Activated naive CD8-positive, alpha-beta T cell treated with anti-CD3 and anti-CD28 coated beads, Interleukin-2, amount 50 U/mL, for 24 hours (primary cell): ENCODE data around the gene ZCCHC14.

Experiments used
- ATAC-seq: fragments of 150-1000 bp; cut with Tn5 transposase; one replicate; pipeline ENCODE4 v1.10.0; 2021
- DNase-seq: peaks from one replicate; pipeline ENCODE4 v3.0.0; 2021
- H3K27ac Mint-ChIP-seq: one replicate; pipeline ENCODE4 v1.8.0; 2021; ENCODE audit warnings: mild to moderate bottlenecking, mixed read lengths
- H3K27me3 Mint-ChIP-seq: one replicate; pipeline ENCODE4 v1.8.0; 2021; ENCODE audit warnings: mixed read lengths
- H3K36me3 Mint-ChIP-seq: one replicate; pipeline ENCODE4 v1.8.0; 2021; ENCODE audit warnings: low read depth, mixed read lengths
- H3K4me1 Mint-ChIP-seq: one replicate; pipeline ENCODE4 v1.8.0; 2021; ENCODE audit warnings: mixed read lengths
- H3K4me3 Mint-ChIP-seq: one replicate; pipeline ENCODE4 v1.8.0; 2021; ENCODE audit warnings: mild to moderate bottlenecking, moderate library complexity, mixed read lengths
- H3K9me3 Mint-ChIP-seq: one replicate; pipeline ENCODE4 v1.8.0; 2021; ENCODE audit warnings: mixed read lengths

Gene ZCCHC14

GRCh38 chr16:87492721-87493607, at the start of gene ZCCHC14:
ZCCHC14 (minus strand) TSS chr16:87493024; CDS start chr16:87492238, 786 bp downstream.
- peaks cover 3% of the 10 kb centered on the region for H3K36me3 Mint-ChIP-seq
- H3K4me1 Mint-ChIP-seq: peaks cover 50% of the 10 kb centered on the region
- ATAC-seq (peak; percentile 89), DNase-seq (peak; percentile 99)
- peak within 1 kb of the TSS; percentile 69 for H3K27ac Mint-ChIP-seq
- peaks cover 11% of the 10 kb centered on the region for H3K27me3 Mint-ChIP-seq
- peak within 1 kb of the TSS; percentile 81 for H3K4me3 Mint-ChIP-seq
- no peaks in the 10 kb centered on the region for H3K9me3 Mint-ChIP-seq

GRCh38 chr16:87541872-87542234, 49.0 kb upstream of the ZCCHC14 start:
- DNase-seq: no peak
- Mint-ChIP-seq H3K9me3 (peaks cover 6% of the 10 kb centered on the region), H3K36me3 (no peaks in the 10 kb centered on the region), H3K4me3 (no peak overlapping the region), H3K4me1 (peaks cover 22% of the 10 kb centered on the region), H3K27me3 (peaks cover 46% of the 10 kb centered on the region), H3K27ac (no peak overlapping the region)
- no peak for ATAC-seq

GRCh38 chr16:87541147-87541871, 48.5 kb upstream of the ZCCHC14 start:
- H3K4me3 Mint-ChIP-seq: no peak overlapping the region
- H3K27me3 Mint-ChIP-seq: peaks cover 47% of the 10 kb centered on the region
- no peaks in the 10 kb centered on the region for H3K36me3 Mint-ChIP-seq
- DNase-seq: no peak
- ATAC-seq: no peak
- H3K9me3 Mint-ChIP-seq: peaks cover 6% of the 10 kb centered on the region
- H3K4me1 Mint-ChIP-seq: peaks cover 22% of the 10 kb centered on the region
- no peak overlapping the region for H3K27ac Mint-ChIP-seq

- peaks cover 6% of the 10 kb centered on the region for H3K9me3 Mint-ChIP-seq
- DNase-seq (no peak), ATAC-seq (no peak)
- peaks cover 47% of the 10 kb centered on the region for H3K27me3 Mint-ChIP-seq
- H3K4me1 Mint-ChIP-seq: peaks cover 22% of the 10 kb centered on the region
- H3K4me3 Mint-ChIP-seq: no peak overlapping the region
- H3K27ac Mint-ChIP-seq: no peak overlapping the region
- no peaks in the 10 kb centered on the region for H3K36me3 Mint-ChIP-seq
Observed at GRCh38 chr16:87540897-87541146, 48.0 kb upstream of the ZCCHC14 start.

GRCh38 chr16:87540072-87540896, 47.5 kb upstream of the ZCCHC14 start:
- H3K27me3 Mint-ChIP-seq: peaks cover 46% of the 10 kb centered on the region
- H3K36me3 Mint-ChIP-seq: no peaks in the 10 kb centered on the region
- no peak for DNase-seq
- H3K4me3 Mint-ChIP-seq: no peak overlapping the region
- peaks cover under 1% of the 10 kb centered on the region for H3K9me3 Mint-ChIP-seq
- peaks cover 22% of the 10 kb centered on the region for H3K4me1 Mint-ChIP-seq
- H3K27ac Mint-ChIP-seq: no peak overlapping the region
- ATAC-seq: no peak

GRCh38 chr16:87539113-87539512, 46.3 kb upstream of the ZCCHC14 start:
- no peaks in the 10 kb centered on the region for H3K36me3 Mint-ChIP-seq
- peaks cover 20% of the 10 kb centered on the region for H3K4me1 Mint-ChIP-seq
- H3K9me3 Mint-ChIP-seq: no peaks in the 10 kb centered on the region
- no peak overlapping the region for H3K4me3 Mint-ChIP-seq
- ATAC-seq: no peak
- H3K27ac Mint-ChIP-seq: no peak overlapping the region
- peaks cover 48% of the 10 kb centered on the region for H3K27me3 Mint-ChIP-seq
- DNase-seq: no peak

GRCh38 chr16:87538594-87538993, 45.8 kb upstream of the ZCCHC14 start:
- Mint-ChIP-seq H3K9me3 (no peaks in the 10 kb centered on the region), H3K27ac (peak overlapping the region; percentile 80), H3K4me3 (peak overlapping the region; percentile 12), H3K36me3 (no peaks in the 10 kb centered on the region), H3K4me1 (peaks cover 15% of the 10 kb centered on the region), H3K27me3 (peaks cover 48% of the 10 kb centered on the region)
- peak; percentile 71 for ATAC-seq
- DNase-seq: peak; percentile 36

- no peak for DNase-seq
- H3K4me1 Mint-ChIP-seq: peaks cover 15% of the 10 kb centered on the region
- H3K27me3 Mint-ChIP-seq: peaks cover 49% of the 10 kb centered on the region
- H3K27ac Mint-ChIP-seq: peak overlapping the region; percentile 80
- no peaks in the 10 kb centered on the region for H3K36me3 Mint-ChIP-seq
- H3K4me3 Mint-ChIP-seq: peak overlapping the region; percentile 12
- H3K9me3 Mint-ChIP-seq: peaks cover 2% of the 10 kb centered on the region
- ATAC-seq: peak; percentile 66
Observed at GRCh38 chr16:87538160-87538559, 45.3 kb upstream of the ZCCHC14 start.

GRCh38 chr16:87536795-87537142, 43.9 kb upstream of the ZCCHC14 start:
- Mint-ChIP-seq H3K4me1 (peaks cover 15% of the 10 kb centered on the region), H3K36me3 (no peaks in the 10 kb centered on the region), H3K27me3 (peaks cover 47% of the 10 kb centered on the region), H3K27ac (no peak overlapping the region), H3K9me3 (peaks cover 10% of the 10 kb centered on the region), H3K4me3 (no peak overlapping the region)
- ATAC-seq (no peak), DNase-seq (no peak)

GRCh38 chr16:87535855-87536794, 43.3 kb upstream of the ZCCHC14 start:
- peaks cover 15% of the 10 kb centered on the region for H3K4me1 Mint-ChIP-seq
- ATAC-seq: no peak
- H3K27ac Mint-ChIP-seq: no peak overlapping the region
- peaks cover 46% of the 10 kb centered on the region for H3K27me3 Mint-ChIP-seq
- no peaks in the 10 kb centered on the region for H3K36me3 Mint-ChIP-seq
- H3K9me3 Mint-ChIP-seq: peaks cover 10% of the 10 kb centered on the region
- H3K4me3 Mint-ChIP-seq: no peak overlapping the region
- no peak for DNase-seq

GRCh38 chr16:87535457-87535854, 42.6 kb upstream of the ZCCHC14 start:
- Mint-ChIP-seq H3K27me3 (peaks cover 42% of the 10 kb centered on the region), H3K36me3 (no peaks in the 10 kb centered on the region), H3K4me1 (peaks cover 15% of the 10 kb centered on the region), H3K27ac (no peak overlapping the region), H3K4me3 (no peak overlapping the region), H3K9me3 (peaks cover 14% of the 10 kb centered on the region)
- ATAC-seq: no peak
- no peak for DNase-seq

GRCh38 chr16:87534751-87535150, 41.9 kb upstream of the ZCCHC14 start:
- DNase-seq (no peak), ATAC-seq (no peak)
- Mint-ChIP-seq H3K27ac (no peak overlapping the region), H3K27me3 (peaks cover 35% of the 10 kb centered on the region), H3K9me3 (peaks cover 17% of the 10 kb centered on the region), H3K36me3 (peaks cover 1% of the 10 kb centered on the region), H3K4me1 (peaks cover 15% of the 10 kb centered on the region), H3K4me3 (no peak overlapping the region)

- H3K27me3 Mint-ChIP-seq: peaks cover 32% of the 10 kb centered on the region
Observed at GRCh38 chr16:87534030-87534653, 41.3 kb upstream of the ZCCHC14 start.

More at GRCh38 chr16:87534030-87534653, 41.3 kb upstream of the ZCCHC14 start:
- H3K4me3 Mint-ChIP-seq: no peak overlapping the region
- peaks cover 14% of the 10 kb centered on the region for H3K4me1 Mint-ChIP-seq
- H3K36me3 Mint-ChIP-seq: peaks cover 4% of the 10 kb centered on the region
- H3K27ac Mint-ChIP-seq: no peak overlapping the region
- no peak for DNase-seq
- H3K9me3 Mint-ChIP-seq: peaks cover 17% of the 10 kb centered on the region
- ATAC-seq: no peak
